ENCODE results near the gene TSHZ2. TPM values are rescaled to one million over a fixed set of nuclear protein-coding genes. Genes with fewer than 3 reads are reported as not detected.

The TSHZ2 gene
- total RNA-seq, 1 experiment from 2014 or later = 0.20 TPM

- Mint-ChIP-seq H3K4me3 (no peak overlapping the region), H3K36me3 (no peaks in the 10 kb centered on the region), H3K9me3 (no peaks in the 10 kb centered on the region), H3K27me3 (ENCODE audit: low read depth) (no peaks in the 10 kb centered on the region; the same call in 1 of the 2 replicates), H3K4me1 (peaks cover 8% of the 10 kb centered on the region), H3K27ac (no peak overlapping the region)
- TF ChIP-seq JUN (CRISPR knock-in tag; IDR thresholded peaks at IDR 0.05) (no peak), HMGXB4 (CRISPR knock-in tag; IDR thresholded peaks at IDR 0.05) (no peak), MXD4 (CRISPR knock-in tag; IDR thresholded peaks at IDR 0.05; ENCODE audit: borderline replicate concordance) (no peak), E2F4 (CRISPR knock-in tag; IDR thresholded peaks at IDR 0.05; ENCODE audit: borderline replicate concordance, low read depth) (no peak), ARID4B (CRISPR knock-in tag; IDR thresholded peaks at IDR 0.05; ENCODE audit: borderline replicate concordance) (no peak)
- no peak for DNase-seq (ENCODE audit: low spot score)
- no peak for ATAC-seq
- ChIA-PET CTCF (no interaction called here), POLR2A (no interaction called here)
Measured at GRCh38 chr20:53362736-53363135, 390.6 kb downstream of the TSHZ2 start.

GRCh38 chr20:53364646-53365045, 392.5 kb downstream of the TSHZ2 start:
- POLR2A ChIA-PET = no interaction called here
- ATAC-seq (no peak), DNase-seq (ENCODE audit: low spot score) (no peak)
- Mint-ChIP-seq H3K9me3 (no peaks in the 10 kb centered on the region), H3K36me3 (no peaks in the 10 kb centered on the region), H3K4me3 (no peak overlapping the region), H3K27me3 (ENCODE audit: low read depth) (no peaks in the 10 kb centered on the region), H3K4me1 (peaks cover 8% of the 10 kb centered on the region), H3K27ac (no peak overlapping the region)
- CTCF ChIA-PET = no interaction called here
- no peak for TF ChIP-seq FOXP1 (CRISPR knock-in tag; IDR thresholded peaks at IDR 0.05; ENCODE audit: borderline replicate concordance)
- no peak for TF ChIP-seq ATF2 (CRISPR knock-in tag; IDR thresholded peaks at IDR 0.05; ENCODE audit: borderline replicate concordance, low read depth)
- no peak for TF ChIP-seq ZNF138 (CRISPR knock-in tag; conservative IDR thresholded peaks at IDR 0.05)
- TF ChIP-seq E2F1 (CRISPR knock-in tag; IDR thresholded peaks at IDR 0.05) = no peak
- no peak for TF ChIP-seq ZNF317 (CRISPR knock-in tag; IDR thresholded peaks at IDR 0.05; ENCODE audit: borderline replicate concordance, low read depth)
- TF ChIP-seq FOXP4 (CRISPR knock-in tag; IDR thresholded peaks at IDR 0.05) = no peak
- no peak for TF ChIP-seq ZNF512 (CRISPR knock-in tag; IDR thresholded peaks at IDR 0.05; ENCODE audit: borderline replicate concordance)
- TF ChIP-seq NFE2L1 (CRISPR knock-in tag; IDR thresholded peaks at IDR 0.05) = no peak
- TF ChIP-seq USF1 (CRISPR knock-in tag; IDR thresholded peaks at IDR 0.05) = no peak
- TF ChIP-seq CREB1 (CRISPR knock-in tag; IDR thresholded peaks at IDR 0.05) = no peak
- no peak for TF ChIP-seq NFATC4 (CRISPR knock-in tag; IDR thresholded peaks at IDR 0.05)

All from WTC11 (cell line).